ENCODE data around the gene RBCK1. TPM values are rescaled to one million over a fixed set of nuclear protein-coding genes. Genes with fewer than 3 reads are reported as not detected.
"Not testable (repeated sequence)": the region's sequence is repeated elsewhere in the genome, so short reads cannot be mapped to it uniquely, and the experiment has no call there.

RBCK1 gene
- total and polyA plus RNA-seq, 5 donors: 42.1 to 52.4 (median 46.6) TPM

DNA sequence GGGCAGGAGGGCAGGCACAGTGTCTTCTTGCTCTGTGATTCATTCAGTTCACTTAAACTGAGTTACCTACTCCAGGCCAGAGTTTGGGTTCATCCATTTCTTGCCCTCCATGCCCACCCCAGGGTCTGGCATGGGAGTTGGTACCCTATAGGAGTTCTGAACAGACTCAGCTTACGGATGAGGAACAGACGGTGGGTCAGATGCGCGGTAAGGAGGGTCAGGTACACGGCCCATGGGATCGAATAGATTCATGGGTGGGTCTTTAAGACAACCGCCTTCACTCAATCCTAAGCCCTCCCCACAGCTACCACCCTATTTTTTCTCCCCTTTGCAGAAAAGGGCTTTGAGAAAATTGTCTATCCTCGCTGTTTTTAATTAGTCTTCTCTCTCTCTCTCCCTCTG, 40.6 kb upstream of the RBCK1 start:
- Histone ChIP-seq H3K27ac (ENCODE audit: low read length) (no peak overlapping the region), H3K4me3 (ENCODE audit: low read length) (no peak overlapping the region), H3K4me1 (ENCODE audit: control insufficient read depth, insufficient read depth, low read length) (peaks cover 6% of the 10 kb centered on the region), H3K27me3 (ENCODE audit: control insufficient read depth, insufficient read depth) (no peaks in the 10 kb centered on the region), H3K9me3 (ENCODE audit: control insufficient read depth, low read length) (no peaks in the 10 kb centered on the region)
- 83% methylated on average over 8 of the region's 8 CpGs for WGBS
- ATAC-seq: no peak
- DNase-seq: no peak
- intact Hi-C loops (cut with DNase I): no loop called here

DNA sequence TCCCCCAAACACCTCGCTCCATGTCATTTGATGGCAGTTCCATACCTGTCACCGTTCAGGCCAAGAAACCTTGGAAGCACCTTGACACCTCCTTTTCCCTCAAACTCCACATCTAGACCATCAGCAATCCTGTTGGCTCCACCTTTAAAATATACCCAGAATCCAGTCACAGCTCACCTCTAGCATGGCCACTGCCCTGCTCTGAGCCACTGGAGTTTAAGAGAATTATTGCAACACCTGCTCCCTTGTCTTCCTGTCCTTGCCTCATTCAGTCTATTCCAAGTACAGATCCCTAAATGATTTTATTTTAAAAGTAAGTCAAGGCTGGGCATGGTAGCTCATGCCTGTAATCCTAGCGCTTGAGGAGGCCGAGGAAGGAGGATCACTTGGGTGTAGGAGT, 39.2 kb upstream of the RBCK1 start:
- Histone ChIP-seq H3K27me3 (ENCODE audit: control insufficient read depth, insufficient read depth) (no peaks in the 10 kb centered on the region), H3K27ac (ENCODE audit: low read length) (no peak overlapping the region), H3K4me1 (ENCODE audit: control insufficient read depth, insufficient read depth, low read length) (peaks cover 6% of the 10 kb centered on the region), H3K4me3 (ENCODE audit: low read length) (no peak overlapping the region), H3K9me3 (ENCODE audit: control insufficient read depth, low read length) (no peaks in the 10 kb centered on the region)
- 97% methylated on average over 4 of the region's 4 CpGs for WGBS
- DNase-seq: no peak
- intact Hi-C loops (cut with DNase I): no loop called here
- ATAC-seq: no peak

DNA sequence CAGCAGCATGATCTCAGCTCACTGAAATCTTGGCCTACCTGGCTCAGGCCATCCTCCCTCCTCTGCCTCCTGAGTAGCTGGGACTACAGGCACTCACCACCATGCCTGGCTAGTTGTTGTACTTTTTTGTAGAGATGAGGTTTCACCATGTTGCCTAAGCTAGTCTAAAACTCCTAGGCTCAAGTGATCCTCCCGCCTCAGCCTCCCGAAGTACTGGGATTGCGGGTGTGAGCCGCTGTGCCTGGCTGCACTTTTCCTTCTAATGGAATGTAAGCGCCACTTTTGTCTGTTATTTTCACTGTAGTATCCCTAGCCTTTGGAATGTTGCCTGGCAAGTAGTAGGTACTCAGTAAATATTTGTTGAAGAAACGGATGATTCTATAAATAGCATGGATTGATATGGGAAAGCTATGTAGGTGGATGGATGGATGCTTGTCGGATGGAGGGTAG, 37.9 kb upstream of the RBCK1 start:
- intact Hi-C loops (cut with DNase I): no loop called here
- H3K27ac ChIP-seq (ENCODE audit: low read length): no peak overlapping the region
- peaks cover 6% of the 10 kb centered on the region for H3K4me1 ChIP-seq (ENCODE audit: control insufficient read depth, insufficient read depth, low read length)
- ATAC-seq: no peak
- 87% methylated on average over 7 of the region's 7 CpGs for WGBS
- H3K9me3 ChIP-seq (ENCODE audit: control insufficient read depth, low read length): no peaks in the 10 kb centered on the region
- H3K4me3 ChIP-seq (ENCODE audit: low read length): no peak overlapping the region
- peak in 1 of 3 donors; percentile 14 for DNase-seq
- no peaks in the 10 kb centered on the region for H3K27me3 ChIP-seq (ENCODE audit: control insufficient read depth, insufficient read depth)

DNA sequence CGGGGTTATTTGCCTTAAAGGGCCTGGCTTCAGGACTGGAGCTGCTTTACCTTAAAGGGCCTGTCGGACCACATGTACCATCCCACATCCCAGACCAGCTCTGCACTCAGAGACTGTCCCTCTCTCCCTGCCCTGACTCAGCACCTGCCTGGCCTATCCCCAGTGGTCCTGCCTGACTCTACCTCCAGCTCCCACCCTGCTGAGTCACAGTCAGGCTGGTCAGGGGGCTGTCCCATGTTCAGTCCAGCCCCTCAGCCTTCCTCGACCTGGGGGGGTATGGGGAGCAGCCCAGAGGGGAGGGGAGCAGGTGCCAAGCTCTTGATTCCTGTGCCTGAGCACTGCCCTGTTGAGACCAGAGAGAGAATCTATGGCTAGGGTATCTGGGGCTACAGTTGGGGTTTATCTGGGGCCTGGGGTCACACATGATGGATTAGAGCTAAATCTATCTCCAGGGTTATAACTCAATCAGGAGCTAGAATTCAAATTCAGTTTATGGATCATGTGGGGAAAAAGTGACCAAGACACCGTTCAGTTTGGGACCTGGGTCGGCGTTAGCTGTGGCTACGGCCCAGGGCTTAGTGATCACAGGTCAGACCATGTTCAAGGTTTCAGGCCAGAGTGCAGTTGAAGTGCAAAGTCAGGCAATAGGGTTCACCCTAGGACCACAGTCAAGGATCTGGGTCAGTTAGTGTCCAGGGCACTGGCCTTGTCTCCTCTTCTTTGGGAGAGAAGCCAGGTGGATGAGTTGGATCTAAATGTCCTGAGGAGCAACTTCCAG, 36.9 kb upstream of the RBCK1 start:
- 80% methylated on average over 7 of the region's 7 CpGs for whole genome bisulfite sequencing
- DNase-seq (peak in 1 of 3 donors; percentile 9), ATAC-seq (no peak)
- Histone ChIP-seq H3K4me3 (ENCODE audit: low read length) (no peak overlapping the region), H3K27ac (ENCODE audit: low read length) (peak overlapping the region; percentile 9), H3K9me3 (ENCODE audit: control insufficient read depth, low read length) (no peaks in the 10 kb centered on the region), H3K27me3 (ENCODE audit: control insufficient read depth, insufficient read depth) (no peaks in the 10 kb centered on the region), H3K4me1 (ENCODE audit: control insufficient read depth, insufficient read depth, low read length) (peaks cover 6% of the 10 kb centered on the region)
- intact Hi-C loops (cut with DNase I): no loop called here

DNA sequence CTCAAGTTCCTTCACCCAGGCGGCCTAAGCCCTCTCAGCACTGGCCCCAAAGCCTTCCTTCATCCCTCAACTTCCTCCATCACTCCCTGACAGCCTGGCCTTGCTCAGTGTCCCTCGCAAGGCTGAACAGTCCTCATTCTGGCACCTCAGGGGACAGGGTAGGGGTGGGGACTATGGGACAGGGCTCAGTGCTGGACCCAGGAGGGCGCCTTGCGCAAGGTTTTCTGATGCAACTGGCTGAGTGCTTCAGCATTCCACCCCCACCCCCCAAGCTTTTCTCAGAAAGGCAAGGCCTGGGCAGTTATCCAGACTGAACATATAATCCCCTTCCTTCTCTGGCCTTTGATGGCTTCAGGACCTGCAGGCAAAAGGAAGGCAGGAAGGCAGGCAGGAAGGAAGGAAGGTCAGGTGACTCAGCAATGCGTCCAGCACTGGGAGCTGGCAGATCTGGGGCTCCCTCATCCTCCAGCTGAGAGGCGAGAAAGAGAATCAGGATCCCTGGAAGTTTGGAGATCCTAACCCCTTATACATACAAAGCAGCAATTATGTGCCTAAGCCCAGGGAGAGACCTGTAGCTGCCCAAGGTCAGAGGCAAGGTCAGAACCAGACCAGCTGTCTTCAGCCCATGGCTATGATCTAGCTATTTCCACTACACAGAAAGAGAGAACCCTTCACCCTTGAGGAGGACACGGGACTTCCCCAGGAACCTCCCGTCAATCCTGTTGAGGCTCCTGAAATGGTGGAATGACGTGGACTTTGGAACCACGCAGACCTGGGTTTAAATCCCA, 36.1 kb upstream of the RBCK1 start:
- Histone ChIP-seq H3K27me3 (ENCODE audit: control insufficient read depth, insufficient read depth) (no peaks in the 10 kb centered on the region), H3K4me3 (ENCODE audit: low read length) (no peak overlapping the region), H3K27ac (ENCODE audit: low read length) (peak overlapping the region; percentile 63), H3K9me3 (ENCODE audit: control insufficient read depth, low read length) (no peaks in the 10 kb centered on the region), H3K4me1 (ENCODE audit: control insufficient read depth, insufficient read depth, low read length) (peaks cover 6% of the 10 kb centered on the region)
- intact Hi-C loops (cut with DNase I): no loop called here
- ATAC-seq (peak; percentile 74 to 91), DNase-seq (peak; percentile 71 to 90 (median 86))
- WGBS: 55% methylated on average over 10 of the region's 10 CpGs

DNA sequence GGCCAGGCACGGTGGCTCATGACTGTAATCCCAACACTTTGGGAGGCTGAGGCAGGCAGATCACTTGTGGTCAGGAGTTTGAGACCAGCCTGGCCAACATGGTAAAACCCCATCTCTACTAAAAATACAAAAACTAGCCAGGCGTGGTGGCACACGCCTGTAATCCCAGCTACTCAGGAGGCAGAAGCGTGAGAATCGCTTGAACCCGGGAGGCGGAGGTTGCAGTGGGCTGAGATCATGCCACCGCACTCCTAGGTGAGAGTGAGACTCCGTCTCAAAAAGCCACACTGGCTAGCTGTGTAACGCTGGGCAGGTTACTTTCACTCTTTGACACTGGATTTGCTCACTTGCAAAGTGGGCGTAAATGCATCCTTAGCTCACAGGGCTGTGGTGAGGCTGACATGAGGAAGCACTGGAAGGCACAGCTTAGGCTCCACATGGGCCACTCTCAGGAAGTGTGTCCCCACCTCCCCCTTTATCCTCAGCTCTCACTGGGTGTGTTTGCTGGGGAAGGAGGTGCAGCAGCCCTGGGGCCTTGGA, 35.5 kb upstream of the RBCK1 start:
- intact Hi-C loops (cut with DNase I); H3K9me3 ChIP-seq (ENCODE audit: control insufficient read depth, low read length); ATAC-seq; H3K4me3 ChIP-seq (ENCODE audit: low read length); H3K27ac ChIP-seq (ENCODE audit: low read length); H3K27me3 ChIP-seq (ENCODE audit: control insufficient read depth, insufficient read depth); H3K4me1 ChIP-seq (ENCODE audit: control insufficient read depth, insufficient read depth, low read length): not testable (repeated sequence)
- DNase-seq: peak in 1 of 3 donors; percentile 2
- 87% methylated on average over 11 of the region's 11 CpGs for WGBS

DNA sequence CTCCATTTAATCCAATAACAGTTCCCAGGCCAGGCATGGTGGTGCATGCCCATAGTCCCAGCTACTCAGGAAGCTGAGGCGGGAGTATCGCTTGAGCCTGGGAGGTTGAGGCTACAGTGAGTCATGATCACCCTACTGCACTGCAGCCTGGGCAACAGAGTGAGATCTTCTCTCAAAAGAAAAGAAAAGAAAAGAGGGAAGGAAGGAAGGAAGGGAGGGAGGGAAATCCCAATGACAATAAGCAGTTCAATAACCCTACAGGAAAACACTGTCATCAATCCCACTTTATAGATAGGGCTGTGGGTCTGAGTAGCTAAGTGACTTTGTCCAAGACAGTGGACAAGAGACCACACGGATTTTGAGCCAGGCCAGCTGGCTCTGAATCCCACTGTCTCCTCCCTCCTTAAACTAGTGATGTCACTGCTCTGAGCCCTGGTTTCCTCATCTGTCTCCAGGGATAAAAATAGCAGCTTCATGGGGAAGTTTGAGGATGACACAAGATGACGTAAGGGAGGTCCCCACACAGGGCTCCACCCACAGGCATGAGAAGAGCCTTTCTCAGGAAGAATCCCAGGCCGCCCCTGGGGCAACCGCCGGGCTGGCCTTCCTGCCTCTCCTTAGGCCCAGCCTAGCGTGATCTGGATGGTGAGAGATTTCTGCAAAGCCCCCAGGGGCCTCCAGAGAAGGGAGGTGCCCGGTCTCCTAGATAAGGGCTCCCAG, 34.8 kb upstream of the RBCK1 start:
- peak in 1 of 2 donors; percentile 67 for ATAC-seq
- H3K4me3 ChIP-seq (ENCODE audit: low read length): no peak overlapping the region
- no peak overlapping the region for H3K27ac ChIP-seq (ENCODE audit: low read length)
- H3K27me3 ChIP-seq (ENCODE audit: control insufficient read depth, insufficient read depth): no peaks in the 10 kb centered on the region
- H3K9me3 ChIP-seq (ENCODE audit: control insufficient read depth, low read length): no peaks in the 10 kb centered on the region
- intact Hi-C loops (cut with DNase I): no loop called here
- peaks cover 6% of the 10 kb centered on the region for H3K4me1 ChIP-seq (ENCODE audit: control insufficient read depth, insufficient read depth, low read length)
- WGBS: 50% methylated on average over 9 of the region's 9 CpGs
- peak; percentile 53 to 63 (median 56) for DNase-seq

DNA sequence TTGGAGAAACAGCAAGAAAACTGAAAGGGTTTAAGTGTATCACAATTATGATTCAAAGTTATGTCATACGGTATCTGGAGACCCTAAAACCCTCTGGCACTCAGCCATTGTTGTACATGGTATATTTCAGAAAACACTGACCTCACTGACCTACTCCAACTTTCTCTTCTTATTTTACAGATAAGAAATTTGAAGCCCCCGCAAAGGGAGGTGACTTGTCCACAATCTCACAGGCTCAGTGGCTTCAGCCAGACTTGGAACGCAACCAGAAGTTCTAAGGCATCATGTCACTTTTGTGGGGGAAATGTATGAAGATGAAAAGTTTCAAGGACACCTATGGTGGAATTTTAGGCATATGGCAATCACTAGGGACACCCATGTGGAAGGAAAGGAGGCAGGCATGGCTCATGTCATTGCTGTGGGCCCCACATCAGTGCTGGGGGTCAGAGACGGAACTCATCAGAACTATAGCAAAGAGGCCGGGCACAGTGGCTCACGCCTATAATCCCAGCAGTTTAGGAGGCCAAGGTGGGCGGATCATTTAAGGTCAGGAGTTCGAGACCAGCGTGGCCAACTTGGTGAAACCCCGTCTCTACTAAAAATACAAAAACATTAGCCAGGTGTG, 32.7 kb upstream of the RBCK1 start:
- peaks cover 6% of the 10 kb centered on the region for H3K4me1 ChIP-seq (ENCODE audit: control insufficient read depth, insufficient read depth, low read length)
- H3K27me3 ChIP-seq (ENCODE audit: control insufficient read depth, insufficient read depth): no peaks in the 10 kb centered on the region
- H3K9me3 ChIP-seq (ENCODE audit: control insufficient read depth, low read length): no peaks in the 10 kb centered on the region
- H3K27ac ChIP-seq (ENCODE audit: low read length): no peak overlapping the region
- no peak for ATAC-seq
- DNase-seq: no peak
- 81% methylated on average over 10 of the region's 10 CpGs for WGBS
- intact Hi-C loops (cut with DNase I): no loop called here
- no peak overlapping the region for H3K4me3 ChIP-seq (ENCODE audit: low read length)

DNA sequence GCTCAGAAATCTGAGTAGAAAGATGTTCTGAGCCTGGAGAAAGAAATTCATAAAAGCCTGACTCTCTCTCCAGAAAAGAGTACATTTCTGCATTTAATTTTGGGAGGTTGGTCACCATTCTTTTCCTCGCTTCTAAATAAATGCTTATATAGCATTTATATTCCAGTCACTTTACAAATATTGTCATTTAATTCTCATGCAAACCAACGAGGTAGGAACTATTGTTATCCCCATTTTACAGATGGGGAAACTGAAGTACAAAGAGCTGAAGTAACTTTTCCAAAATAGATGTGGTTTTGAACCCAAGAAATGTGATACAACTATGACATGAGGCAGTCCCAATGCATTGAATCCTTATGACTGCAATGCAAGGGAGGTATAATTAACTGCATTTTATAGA, 32.0 kb upstream of the RBCK1 start:
- ATAC-seq (no peak), DNase-seq (no peak)
- Histone ChIP-seq H3K9me3 (ENCODE audit: control insufficient read depth, low read length) (no peaks in the 10 kb centered on the region), H3K4me1 (ENCODE audit: control insufficient read depth, insufficient read depth, low read length) (peaks cover 6% of the 10 kb centered on the region), H3K4me3 (ENCODE audit: low read length) (no peak overlapping the region), H3K27me3 (ENCODE audit: control insufficient read depth, insufficient read depth) (no peaks in the 10 kb centered on the region), H3K27ac (ENCODE audit: low read length) (no peak overlapping the region)
- 22% methylated on average over 2 of the region's 2 CpGs for WGBS
- intact Hi-C loops (cut with DNase I): no loop called here

DNA sequence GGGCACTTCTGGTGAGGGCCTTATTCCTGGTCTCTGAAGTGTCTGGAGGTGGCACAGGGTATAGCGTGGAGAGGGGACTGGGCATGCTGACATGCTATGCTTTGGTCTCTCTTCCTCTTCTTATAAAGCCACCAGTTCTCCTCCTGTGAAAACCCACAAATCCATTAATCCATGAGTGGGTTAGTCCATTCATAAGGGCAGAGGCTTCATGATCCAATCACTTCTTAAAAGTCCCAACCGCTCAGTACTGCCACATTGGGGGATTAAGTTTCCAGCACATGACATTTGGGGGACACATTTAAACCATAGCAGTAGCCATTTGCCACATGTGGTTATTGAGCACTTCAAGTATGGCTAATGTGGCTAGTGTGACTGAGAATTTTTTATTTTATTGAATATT, 31.3 kb upstream of the RBCK1 start:
- no peak overlapping the region for H3K27ac ChIP-seq (ENCODE audit: low read length)
- intact Hi-C loops (cut with DNase I): no loop called here
- ATAC-seq (no peak), DNase-seq (no peak)
- WGBS: 63% methylated on average over 2 of the region's 2 CpGs
- H3K27me3 ChIP-seq (ENCODE audit: control insufficient read depth, insufficient read depth): no peaks in the 10 kb centered on the region
- H3K9me3 ChIP-seq (ENCODE audit: control insufficient read depth, low read length): no peaks in the 10 kb centered on the region
- no peak overlapping the region for H3K4me3 ChIP-seq (ENCODE audit: low read length)
- H3K4me1 ChIP-seq (ENCODE audit: control insufficient read depth, insufficient read depth, low read length): peaks cover 3% of the 10 kb centered on the region

Data from right cardiac atrium (tissue), 5 donors.